SJCRH30 (cell line): ENCODE results near the gene ATAD1. TPM values are rescaled to one million over a fixed set of nuclear protein-coding genes. Genes with fewer than 3 reads are reported as not detected.
"Not testable (repeated sequence)": the region's sequence is repeated elsewhere in the genome, so short reads cannot be mapped to it uniquely, and the experiment has no call there.

ENCODE experiments used
- DNase-seq, 2 experiments: peaks; one replicate each; pipeline ENCODE4 v3.0.0-alpha.2; 2015 to 2020
- H3K27ac ChIP-seq: fragments of 250-450 bp; sonication (Bioruptor Pico); 2 replicates; pipeline ENCODE4 v1.5.1; 2020; ENCODE audit warnings: mild to moderate bottlenecking, moderate library complexity
- H3K27me3 ChIP-seq: fragments of 250-450 bp; sonication (Bioruptor Pico); 2 replicates; pipeline ENCODE4 v1.5.1; 2020; ENCODE audit warnings: mild to moderate bottlenecking, moderate library complexity
- H3K36me3 ChIP-seq: fragments of 250-450 bp; sonication (Bioruptor Pico); 2 replicates; pipeline ENCODE4 v1.5.1; 2020; ENCODE audit warnings: mild to moderate bottlenecking, moderate library complexity
- H3K4me1 ChIP-seq: fragments of 250-450 bp; sonication (Bioruptor Pico); 2 replicates; pipeline ENCODE4 v1.5.1; 2020; ENCODE audit warnings: mild to moderate bottlenecking, moderate library complexity
- H3K4me3 ChIP-seq: fragments of 250-450 bp; sonication (Bioruptor Pico); 2 replicates; pipeline ENCODE4 v1.5.1; 2020; ENCODE audit warnings: mild to moderate bottlenecking, moderate library complexity
- H3K9me3 ChIP-seq: fragments of 250-450 bp; sonication (Bioruptor Pico); replicated peaks from 2 replicates; pipeline ENCODE4 v1.5.1; 2020; ENCODE audit warnings: mild to moderate bottlenecking, moderate library complexity
- total RNA-seq: library from RNA; depleted of rRNA; stranded (reverse); fragments of >200 nt; shearing (Covaris generic); gene quantifications from 2 replicates; pipeline ENCODE4 v1.2.3, GENCODE V29; 2014

ATAD1 gene
- total RNA-seq, 1 experiment from 2014 or later, result 28.2 TPM

- no peaks in the 10 kb centered on the region for H3K27me3 ChIP-seq
- H3K4me1 ChIP-seq, result no peaks in the 10 kb centered on the region
- no peaks in the 10 kb centered on the region for H3K9me3 ChIP-seq
- no peaks in the 10 kb centered on the region for H3K36me3 ChIP-seq
- no peak for DNase-seq
- H3K4me3 ChIP-seq, result no peak overlapping the region
- no peak overlapping the region for H3K27ac ChIP-seq
These were observed 77.8 kb downstream of the ATAD1 start for GRCh38 chr10:87740254-87740655.

- peaks cover 5% of the 10 kb centered on the region; the same call in 1 of the 2 replicates for H3K4me1 ChIP-seq
- DNase-seq, result no peak
- no peaks in the 10 kb centered on the region for H3K9me3 ChIP-seq
- no peak overlapping the region for H3K4me3 ChIP-seq
- H3K27ac ChIP-seq, result no peak overlapping the region
- H3K36me3 ChIP-seq, result no peaks in the 10 kb centered on the region
- H3K27me3 ChIP-seq, result no peaks in the 10 kb centered on the region
These were observed 78.3 kb downstream of the ATAD1 start for GRCh38 chr10:87739703-87740102.

GRCh38 chr10:87738253-87738652 lies 79.8 kb downstream of the ATAD1 start:
- H3K36me3 ChIP-seq, DNase-seq: not testable (repeated sequence)

GRCh38 chr10:87734987-87735827 lies 82.8 kb downstream of the ATAD1 start:
- DNase-seq, result peak; percentile 41 to 63
- Histone ChIP-seq H3K36me3 (no peaks in the 10 kb centered on the region), H3K9me3 (no peaks in the 10 kb centered on the region), H3K27ac (no peak overlapping the region), H3K4me3 (peak overlapping the region; percentile 43), H3K4me1 (peaks cover 5% of the 10 kb centered on the region; the same call in 1 of the 2 replicates), H3K27me3 (no peaks in the 10 kb centered on the region)

More at GRCh38 chr10:87738253-87738652, 79.8 kb downstream of the ATAD1 start:
- not testable (repeated sequence) for H3K4me1 ChIP-seq, H3K27ac ChIP-seq, H3K4me3 ChIP-seq, H3K9me3 ChIP-seq, H3K27me3 ChIP-seq

GRCh38 chr10:87733081-87733480 lies 84.9 kb downstream of the ATAD1 start:
- Histone ChIP-seq H3K36me3 (no peaks in the 10 kb centered on the region), H3K4me3 (no peak overlapping the region), H3K9me3 (no peaks in the 10 kb centered on the region), H3K27me3 (no peaks in the 10 kb centered on the region), H3K4me1 (peaks cover 5% of the 10 kb centered on the region; the same call in 1 of the 2 replicates), H3K27ac (no peak overlapping the region)
- no peak for DNase-seq

GRCh38 chr10:87729940-87730339 lies 88.1 kb downstream of the ATAD1 start:
- Histone ChIP-seq H3K27me3 (no peaks in the 10 kb centered on the region), H3K27ac (no peak overlapping the region), H3K9me3 (no peaks in the 10 kb centered on the region), H3K36me3 (no peaks in the 10 kb centered on the region), H3K4me1 (peaks cover 2% of the 10 kb centered on the region; the same call in 1 of the 2 replicates), H3K4me3 (no peak overlapping the region)
- DNase-seq, result no peak

- DNase-seq, result no peak
- Histone ChIP-seq H3K27me3 (no peaks in the 10 kb centered on the region), H3K36me3 (no peaks in the 10 kb centered on the region), H3K27ac (no peak overlapping the region), H3K4me1 (no peaks in the 10 kb centered on the region), H3K9me3 (no peaks in the 10 kb centered on the region), H3K4me3 (no peak overlapping the region)
These were observed 93.2 kb downstream of the ATAD1 start for GRCh38 chr10:87724789-87725188.

GRCh38 chr10:87723500-87723899 lies 94.5 kb downstream of the ATAD1 start:
- Histone ChIP-seq H3K4me3 (no peak overlapping the region), H3K36me3 (no peaks in the 10 kb centered on the region), H3K9me3 (no peaks in the 10 kb centered on the region), H3K4me1 (no peaks in the 10 kb centered on the region), H3K27me3 (no peaks in the 10 kb centered on the region), H3K27ac (no peak overlapping the region)
- no peak for DNase-seq

GRCh38 chr10:87722716-87723115 lies 95.3 kb downstream of the ATAD1 start:
- Histone ChIP-seq H3K9me3 (no peaks in the 10 kb centered on the region), H3K27me3 (no peaks in the 10 kb centered on the region), H3K36me3 (no peaks in the 10 kb centered on the region), H3K27ac (no peak overlapping the region), H3K4me1 (no peaks in the 10 kb centered on the region), H3K4me3 (no peak overlapping the region)
- no peak for DNase-seq

- H3K4me1 ChIP-seq, result no peaks in the 10 kb centered on the region
- H3K27ac ChIP-seq, result no peak overlapping the region
- no peak for DNase-seq
- H3K9me3 ChIP-seq, result no peaks in the 10 kb centered on the region
- no peaks in the 10 kb centered on the region for H3K36me3 ChIP-seq
- H3K4me3 ChIP-seq, result no peak overlapping the region
- H3K27me3 ChIP-seq, result no peaks in the 10 kb centered on the region
These were observed 96.2 kb downstream of the ATAD1 start for GRCh38 chr10:87721781-87722180.

- no peak for DNase-seq
These were observed 97.4 kb downstream of the ATAD1 start for GRCh38 chr10:87720665-87721064.

GRCh38 chr10:87716348-87716670 lies 101.7 kb downstream of the ATAD1 start:
- no peak overlapping the region for H3K4me3 ChIP-seq
- DNase-seq, result no peak
- no peaks in the 10 kb centered on the region for H3K27me3 ChIP-seq
- no peaks in the 10 kb centered on the region for H3K36me3 ChIP-seq
- H3K27ac ChIP-seq, result no peak overlapping the region
- no peaks in the 10 kb centered on the region for H3K9me3 ChIP-seq
- no peaks in the 10 kb centered on the region for H3K4me1 ChIP-seq

More at GRCh38 chr10:87720665-87721064, 97.4 kb downstream of the ATAD1 start:
- H3K27ac ChIP-seq, result no peak overlapping the region
- no peaks in the 10 kb centered on the region for H3K36me3 ChIP-seq
- H3K9me3 ChIP-seq, result no peaks in the 10 kb centered on the region
- H3K4me3 ChIP-seq, result no peak overlapping the region
- H3K27me3 ChIP-seq, result no peaks in the 10 kb centered on the region
- no peaks in the 10 kb centered on the region for H3K4me1 ChIP-seq

GRCh38 chr10:87715552-87716347 lies 102.3 kb downstream of the ATAD1 start:
- H3K9me3 ChIP-seq, result no peaks in the 10 kb centered on the region
- H3K27me3 ChIP-seq, result no peaks in the 10 kb centered on the region
- no peaks in the 10 kb centered on the region for H3K36me3 ChIP-seq
- no peak overlapping the region for H3K27ac ChIP-seq
- H3K4me1 ChIP-seq, result no peaks in the 10 kb centered on the region
- DNase-seq, result no peak
- H3K4me3 ChIP-seq, result no peak overlapping the region

GRCh38 chr10:87713707-87714106 lies 104.3 kb downstream of the ATAD1 start:
- Histone ChIP-seq H3K9me3 (no peaks in the 10 kb centered on the region), H3K4me1 (no peaks in the 10 kb centered on the region), H3K4me3 (no peak overlapping the region), H3K36me3 (no peaks in the 10 kb centered on the region), H3K27me3 (no peaks in the 10 kb centered on the region), H3K27ac (no peak overlapping the region)
- DNase-seq, result no peak

- Histone ChIP-seq H3K4me1 (no peaks in the 10 kb centered on the region), H3K27ac (no peak overlapping the region), H3K27me3 (no peaks in the 10 kb centered on the region), H3K36me3 (no peaks in the 10 kb centered on the region), H3K9me3 (no peaks in the 10 kb centered on the region), H3K4me3 (no peak overlapping the region)
- no peak for DNase-seq
These were observed 105.0 kb downstream of the ATAD1 start for GRCh38 chr10:87712913-87713616.
